ENCODE measurements around the gene METRNL.

METRNL gene

GRCh38 chr17:83123896-83124801, 44.7 kb downstream of the METRNL start:
- Histone ChIP-seq H3K4me3 (ENCODE audit: low read depth, low read length) (no peak overlapping the region), H3K36me3 (no peaks in the 10 kb centered on the region), H3K27me3 (ENCODE audit: insufficient read depth, low read depth, severe bottlenecking) (no peaks in the 10 kb centered on the region), H3K9me3 (ENCODE audit: severe bottlenecking) (no peaks in the 10 kb centered on the region), H3K27ac (no peak overlapping the region)
- TF ChIP-seq CTCF (IDR thresholded peaks at IDR 0.05; ENCODE audit: low read depth, low read length): no peak
- DNase-seq: no peak

GRCh38 chr17:83124871-83125514, 45.6 kb downstream of the METRNL start:
- no peaks in the 10 kb centered on the region for H3K9me3 ChIP-seq (ENCODE audit: severe bottlenecking)
- no peak for TF ChIP-seq CTCF (IDR thresholded peaks at IDR 0.05; ENCODE audit: low read depth, low read length)
- no peak overlapping the region for H3K27ac ChIP-seq
- H3K4me3 ChIP-seq (ENCODE audit: low read depth, low read length): no peak overlapping the region
- DNase-seq: no peak
- no peaks in the 10 kb centered on the region for H3K36me3 ChIP-seq
- H3K27me3 ChIP-seq (ENCODE audit: insufficient read depth, low read depth, severe bottlenecking): no peaks in the 10 kb centered on the region

GRCh38 chr17:83125515-83126274, 46.3 kb downstream of the METRNL start:
- no peak for DNase-seq
- Histone ChIP-seq H3K27me3 (ENCODE audit: insufficient read depth, low read depth, severe bottlenecking) (no peaks in the 10 kb centered on the region), H3K4me3 (ENCODE audit: low read depth, low read length) (no peak overlapping the region), H3K9me3 (ENCODE audit: severe bottlenecking) (no peaks in the 10 kb centered on the region), H3K36me3 (no peaks in the 10 kb centered on the region), H3K27ac (no peak overlapping the region)
- no peak for TF ChIP-seq CTCF (IDR thresholded peaks at IDR 0.05; ENCODE audit: low read depth, low read length)

- no peaks in the 10 kb centered on the region for H3K9me3 ChIP-seq (ENCODE audit: severe bottlenecking)
- no peak for TF ChIP-seq CTCF (IDR thresholded peaks at IDR 0.05; ENCODE audit: low read depth, low read length)
Observed at GRCh38 chr17:83126275-83126811, 46.9 kb downstream of the METRNL start.

GRCh38 chr17:83127431-83128160, 48.2 kb downstream of the METRNL start:
- Histone ChIP-seq H3K27me3 (ENCODE audit: insufficient read depth, low read depth, severe bottlenecking) (no peaks in the 10 kb centered on the region), H3K9me3 (ENCODE audit: severe bottlenecking) (no peaks in the 10 kb centered on the region), H3K36me3 (no peaks in the 10 kb centered on the region), H3K27ac (no peak overlapping the region), H3K4me3 (ENCODE audit: low read depth, low read length) (no peak overlapping the region)
- TF ChIP-seq CTCF (IDR thresholded peaks at IDR 0.05; ENCODE audit: low read depth, low read length): no peak
- no peak for DNase-seq

More at GRCh38 chr17:83126275-83126811, 46.9 kb downstream of the METRNL start:
- H3K27me3 ChIP-seq (ENCODE audit: insufficient read depth, low read depth, severe bottlenecking): no peaks in the 10 kb centered on the region
- no peak overlapping the region for H3K4me3 ChIP-seq (ENCODE audit: low read depth, low read length)
- no peaks in the 10 kb centered on the region for H3K36me3 ChIP-seq
- DNase-seq: no peak
- no peak overlapping the region for H3K27ac ChIP-seq
